Measurements from ENCODE around the gene LY6G5B.
A peak's percentile ranks its signal among the peaks of the same experiment; 100 is the strongest.

LY6G5B gene

GRCh38 chr6:31663961-31664789 lies 5.6 kb upstream of the LY6G5B start:
- DNase-seq, result no peak

- peak; percentile 97 for DNase-seq
These were observed 4.8 kb upstream of the LY6G5B start, which contains the start of gene GPANK1 for GRCh38 chr6:31664790-31665500. Gene GPANK1 (minus strand): TSS chr6:31664997. CDS start chr6:31664478, 519 bp downstream.

GRCh38 chr6:31665501-31666336 lies 4.1 kb upstream of the LY6G5B start, which contains the start of gene CSNK2B:
Gene CSNK2B (plus strand): TSS chr6:31666080. CDS start chr6:31666832, 752 bp downstream.
- DNase-seq, result peak; percentile 96

- DNase-seq, result no peak
These were observed 3.3 kb upstream of the LY6G5B start for GRCh38 chr6:31666337-31666965.

- DNase-seq, result no peak
These were observed 6.6 kb downstream of the LY6G5B start for GRCh38 chr6:31676322-31676903.

- no peak for DNase-seq
These were observed 7.1 kb downstream of the LY6G5B start for GRCh38 chr6:31676904-31677303.

GRCh38 chr6:31677955-31678354 lies 8.2 kb downstream of the LY6G5B start:
- DNase-seq, result no peak

GRCh38 chr6:31680226-31681134 lies 10.7 kb downstream of the LY6G5B start, which contains the start of gene LY6G5C:
Gene LY6G5C (minus strand): TSS chr6:31681067. CDS start chr6:31680373, 694 bp downstream.
- DNase-seq, result peak; percentile 57

GRCh38 chr6:31681135-31681671 lies 11.4 kb downstream of the LY6G5B start:
- peak; percentile 57 for DNase-seq

GRCh38 chr6:31683591-31683990 lies 13.8 kb downstream of the LY6G5B start:
- DNase-seq, result no peak

- DNase-seq, result no peak
These were observed 16.7 kb downstream of the LY6G5B start for GRCh38 chr6:31686483-31686882.

- DNase-seq, result no peak
These were observed 17.5 kb downstream of the LY6G5B start for GRCh38 chr6:31687321-31687720.

- DNase-seq, result no peak
These were observed 18.3 kb downstream of the LY6G5B start for GRCh38 chr6:31687860-31688693.

- no peak for DNase-seq
These were observed 19.7 kb downstream of the LY6G5B start for GRCh38 chr6:31689249-31690110.

- no peak for DNase-seq
These were observed 20.7 kb downstream of the LY6G5B start for GRCh38 chr6:31690231-31691077.

- DNase-seq, result no peak
These were observed 21.3 kb downstream of the LY6G5B start for GRCh38 chr6:31691078-31691463.

- no peak for DNase-seq
These were observed 21.9 kb downstream of the LY6G5B start for GRCh38 chr6:31691564-31692108.
